CD1c-positive myeloid dendritic cell (primary cell): ENCODE data around the gene DLGAP1.
"Not testable (repeated sequence)": the region's sequence is repeated elsewhere in the genome, so short reads cannot be mapped to it uniquely, and the experiment has no call there.

ENCODE experiments used
- DNase-seq: peaks from one replicate; pipeline ENCODE4 v3.0.0-alpha.2; 2016; ENCODE audit errors: extremely low spot score

Gene DLGAP1

GRCh38 chr18:4385876-4386275 lies 69.2 kb downstream of the DLGAP1 start:
- no peak for DNase-seq

GRCh38 chr18:4384932-4385331 lies 70.2 kb downstream of the DLGAP1 start:
- no peak for DNase-seq

GRCh38 chr18:4374564-4374963 lies 80.5 kb downstream of the DLGAP1 start:
- DNase-seq, result no peak

- DNase-seq, result no peak
These were observed 85.4 kb downstream of the DLGAP1 start for GRCh38 chr18:4369705-4370104.

GRCh38 chr18:4360221-4360715 lies 94.8 kb downstream of the DLGAP1 start:
- no peak for DNase-seq

GRCh38 chr18:4358618-4359017 lies 96.5 kb downstream of the DLGAP1 start:
- DNase-seq, result no peak

- DNase-seq, result no peak
These were observed 97.5 kb downstream of the DLGAP1 start for GRCh38 chr18:4357579-4357978.

- no peak for DNase-seq
These were observed 98.2 kb downstream of the DLGAP1 start for GRCh38 chr18:4356929-4357328.

- DNase-seq, result no peak
These were observed 101.2 kb downstream of the DLGAP1 start for GRCh38 chr18:4353853-4354418.

- DNase-seq, result no peak
These were observed 102.2 kb downstream of the DLGAP1 start for GRCh38 chr18:4352746-4353551.

- no peak for DNase-seq
These were observed 104.1 kb downstream of the DLGAP1 start for GRCh38 chr18:4351005-4351404.

- no peak for DNase-seq
These were observed 119.7 kb downstream of the DLGAP1 start for GRCh38 chr18:4335386-4335785.

- no peak for DNase-seq
These were observed 122.1 kb downstream of the DLGAP1 start for GRCh38 chr18:4333043-4333442.

GRCh38 chr18:4319738-4320677 lies 135.1 kb downstream of the DLGAP1 start:
- DNase-seq, result no peak

- DNase-seq, result no peak
These were observed 136.8 kb downstream of the DLGAP1 start for GRCh38 chr18:4318311-4318710.

GRCh38 chr18:4311945-4312344 lies 143.2 kb downstream of the DLGAP1 start:
- not testable (repeated sequence) for DNase-seq

- no peak for DNase-seq
These were observed 144.0 kb downstream of the DLGAP1 start for GRCh38 chr18:4311136-4311535.

GRCh38 chr18:4309227-4309626 lies 145.9 kb downstream of the DLGAP1 start:
- no peak for DNase-seq

- no peak for DNase-seq
These were observed 146.5 kb downstream of the DLGAP1 start for GRCh38 chr18:4308576-4308975.

- DNase-seq, result no peak
These were observed 155.7 kb downstream of the DLGAP1 start for GRCh38 chr18:4299395-4299794.

- no peak for DNase-seq
These were observed 161.8 kb downstream of the DLGAP1 start for GRCh38 chr18:4293337-4293736.

- DNase-seq, result no peak
These were observed 162.4 kb downstream of the DLGAP1 start for GRCh38 chr18:4292696-4293095.
